NCI-H1694 treated with DMSO at 0.1 percent for 48 hours (cell line): ENCODE measurements around the gene TRPM5.

Experiments used
- DNase-seq: peaks from one replicate; lab custom pipeline; 2025; lab: John Stamatoyannopoulos, UW

The TRPM5 gene

GRCh38 chr11:2436013-2436520, 8.2 kb downstream of the TRPM5 start:
- DNase-seq, result no peak

GRCh38 chr11:2435288-2436012, 8.9 kb downstream of the TRPM5 start:
- DNase-seq, result no peak

- no peak for DNase-seq
These were observed 9.6 kb downstream of the TRPM5 start for GRCh38 chr11:2434506-2435255.

GRCh38 chr11:2434008-2434407, 10.3 kb downstream of the TRPM5 start:
- DNase-seq, result no peak

GRCh38 chr11:2433106-2433925, 11.0 kb downstream of the TRPM5 start:
- no peak for DNase-seq

GRCh38 chr11:2432628-2433071, 11.7 kb downstream of the TRPM5 start:
- DNase-seq, result no peak

GRCh38 chr11:2432171-2432621, 12.1 kb downstream of the TRPM5 start:
- no peak for DNase-seq

- no peak for DNase-seq
These were observed 12.9 kb downstream of the TRPM5 start for GRCh38 chr11:2431395-2431794.

- DNase-seq, result peak; percentile 5
These were observed 16.0 kb downstream of the TRPM5 start for GRCh38 chr11:2428322-2428795.

GRCh38 chr11:2427721-2428321, 16.5 kb downstream of the TRPM5 start:
- DNase-seq, result no peak

GRCh38 chr11:2426826-2427521, 17.3 kb downstream of the TRPM5 start:
- DNase-seq, result no peak

- DNase-seq, result no peak
These were observed 18.1 kb downstream of the TRPM5 start for GRCh38 chr11:2426221-2426620.

GRCh38 chr11:2425506-2425905, 18.8 kb downstream of the TRPM5 start:
- no peak for DNase-seq

- no peak for DNase-seq
These were observed 19.4 kb downstream of the TRPM5 start for GRCh38 chr11:2424811-2425495.

- DNase-seq, result no peak
These were observed 20.9 kb downstream of the TRPM5 start for GRCh38 chr11:2423157-2424025.

- DNase-seq, result no peak
These were observed 21.7 kb downstream of the TRPM5 start for GRCh38 chr11:2422461-2423156.

GRCh38 chr11:2421996-2422395, 22.3 kb downstream of the TRPM5 start:
- DNase-seq, result no peak

- DNase-seq, result no peak
These were observed 22.9 kb downstream of the TRPM5 start for GRCh38 chr11:2421226-2421994.
